ENCODE results near the gene CIITA. TPM values are rescaled to one million over a fixed set of nuclear protein-coding genes. Genes with fewer than 3 reads are reported as not detected.

CIITA gene
- polyA plus RNA-seq, 1 donor (not counting 4 experiments of a cell fraction or from before 2014, with no cell fraction given), result 0.05 TPM

- no peak for TF ChIP-seq CTCF (optimal IDR thresholded peaks at IDR 0.05 in 1 of 3, IDR thresholded peaks at IDR 0.05 in 1 of 3, conservative IDR thresholded peaks at IDR 0.05 in 1 of 3; ENCODE audit: extremely low read depth in 1 of 3, insufficient read depth in 2 of 3, low read length in 3 of 3)
- no peak for TF ChIP-seq EZH2 (IDR thresholded peaks at IDR 0.05; ENCODE audit: low read length)
- Histone ChIP-seq H2AFZ (ENCODE audit: control insufficient read depth, low read length) (no peak overlapping the region), H3K9me3 (ENCODE audit: control insufficient read depth, low read depth, low read length) (no peaks in the 10 kb centered on the region), H3K27me3 (ENCODE audit: control insufficient read depth, extremely low read depth, insufficient read depth, low read length) (no peaks in the 10 kb centered on the region), H3K9ac (ENCODE audit: control insufficient read depth, extremely low read depth, insufficient read depth, low read length) (no peak overlapping the region), H3K4me3 (ENCODE audit: control insufficient read depth in 2 of 3, extremely low read depth in 1 of 3, insufficient read depth in 2 of 3, low read depth in 1 of 3, low read length in 3 of 3) (no peak overlapping the region), H3K9me1 (ENCODE audit: control insufficient read depth, extremely low read depth, insufficient read depth, low read length) (no peaks in the 10 kb centered on the region), H3K36me3 (ENCODE audit: control insufficient read depth in 2 of 2, extremely low read depth in 1 of 2, insufficient read depth in 2 of 2, low read length in 2 of 2) (peaks cover 4 to 6% of the 10 kb centered on the region in 2 experiments), H3K4me2 (ENCODE audit: control insufficient read depth, extremely low read depth, insufficient read depth, low read depth, low read length) (no peak overlapping the region), H4K20me1 (ENCODE audit: control insufficient read depth, extremely low read depth, insufficient read depth, low read length) (no peaks in the 10 kb centered on the region), H3K79me2 (ENCODE audit: control insufficient read depth, insufficient read depth, low read length) (no peaks in the 10 kb centered on the region), H3K4me1 (ENCODE audit: control insufficient read depth, extremely low read depth, insufficient read depth, low read length) (peaks cover 23% of the 10 kb centered on the region), H3K27ac (ENCODE audit: control insufficient read depth, insufficient read depth, low read length) (no peak overlapping the region)
- dilution Hi-C loops (cut with MboI; ENCODE audit: extremely low pct_ligation_motif_present, low sequenced_read_pairs), result no loop called here
- no peak for FAIRE-seq
- no peak for DNase-seq (ENCODE audit: low read depth, low spot score)
Observed at GRCh38 chr16:10982465-10983150, 105.6 kb downstream of the CIITA start.

GRCh38 chr16:10983159-10983558 is 106.2 kb downstream of the CIITA start:
- Histone ChIP-seq H3K27me3 (ENCODE audit: control insufficient read depth, extremely low read depth, insufficient read depth, low read length) (no peaks in the 10 kb centered on the region), H2AFZ (ENCODE audit: control insufficient read depth, low read length) (no peak overlapping the region), H3K9me1 (ENCODE audit: control insufficient read depth, extremely low read depth, insufficient read depth, low read length) (no peaks in the 10 kb centered on the region), H3K36me3 (ENCODE audit: control insufficient read depth in 2 of 2, extremely low read depth in 1 of 2, insufficient read depth in 2 of 2, low read length in 2 of 2) (peaks cover 0 to 5% of the 10 kb centered on the region in 2 experiments), H3K4me1 (ENCODE audit: control insufficient read depth, extremely low read depth, insufficient read depth, low read length) (peaks cover 23% of the 10 kb centered on the region), H3K9me3 (ENCODE audit: control insufficient read depth, low read depth, low read length) (no peaks in the 10 kb centered on the region), H3K27ac (ENCODE audit: control insufficient read depth, insufficient read depth, low read length) (no peak overlapping the region), H3K9ac (ENCODE audit: control insufficient read depth, extremely low read depth, insufficient read depth, low read length) (no peak overlapping the region), H3K4me3 (ENCODE audit: control insufficient read depth in 2 of 3, extremely low read depth in 1 of 3, insufficient read depth in 2 of 3, low read depth in 1 of 3, low read length in 3 of 3) (no peak overlapping the region), H3K79me2 (ENCODE audit: control insufficient read depth, insufficient read depth, low read length) (no peaks in the 10 kb centered on the region), H4K20me1 (ENCODE audit: control insufficient read depth, extremely low read depth, insufficient read depth, low read length) (no peaks in the 10 kb centered on the region), H3K4me2 (ENCODE audit: control insufficient read depth, extremely low read depth, insufficient read depth, low read depth, low read length) (no peak overlapping the region)
- DNase-seq (ENCODE audit: low read depth, low spot score) (no peak), FAIRE-seq (no peak)
- TF ChIP-seq EZH2 (IDR thresholded peaks at IDR 0.05; ENCODE audit: low read length), result no peak
- peak; percentile 52 to 80 (median 70) for TF ChIP-seq CTCF (optimal IDR thresholded peaks at IDR 0.05 in 1 of 3, IDR thresholded peaks at IDR 0.05 in 1 of 3, conservative IDR thresholded peaks at IDR 0.05 in 1 of 3; ENCODE audit: extremely low read depth in 1 of 3, insufficient read depth in 2 of 3, low read length in 3 of 3)
- dilution Hi-C loops (cut with MboI; ENCODE audit: extremely low pct_ligation_motif_present, low sequenced_read_pairs), result no loop called here

Data from keratinocyte (primary cell).